Measurements from ENCODE around the gene ADGRG6.

DNA sequence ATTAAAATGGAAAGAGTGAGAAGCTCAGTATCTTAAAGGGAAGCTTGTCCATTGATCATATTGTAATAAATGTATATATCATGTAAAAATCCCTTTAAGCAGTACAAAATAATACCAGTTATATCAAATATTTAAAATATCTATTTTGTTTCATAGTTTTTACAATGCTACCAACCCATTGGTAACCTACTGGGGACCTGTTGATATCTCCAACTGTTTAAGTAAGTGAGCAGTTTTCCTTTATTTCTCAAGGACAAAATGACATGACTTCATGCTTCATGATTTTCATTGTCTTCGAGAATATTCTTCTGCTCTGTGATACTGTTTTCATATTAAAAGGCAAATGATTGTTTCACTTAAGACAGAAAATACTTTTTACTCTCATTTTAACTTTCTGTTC lies 100.0 kb downstream of the ADGRG6 start:
- TF ChIP-seq SP1 (CRISPR knock-in tag; IDR thresholded peaks at IDR 0.05) (no peak), RAD21 (CRISPR knock-in tag; conservative IDR thresholded peaks at IDR 0.05 in 1 of 2, IDR thresholded peaks at IDR 0.05 in 1 of 2) (no peak), TAF1 (IDR thresholded peaks at IDR 0.05; ENCODE audit: control insufficient read depth, extremely low read depth, insufficient read depth, low read length, severe bottlenecking) (no peak), FOXM1 (IDR thresholded peaks at IDR 0.05; ENCODE audit: low read depth) (no peak), FOXM1 (CRISPR knock-in tag; IDR thresholded peaks at IDR 0.05; ENCODE audit: low read depth) (no peak), MNT (conservative IDR thresholded peaks at IDR 0.05) (no peak), EZH2 (IDR thresholded peaks at IDR 0.05; ENCODE audit: borderline replicate concordance, low read depth, low read length) (no peak), ZZZ3 (IDR thresholded peaks at IDR 0.05) (no peak), SIN3A (IDR thresholded peaks at IDR 0.05; ENCODE audit: borderline replicate concordance in 2 of 2, control insufficient read depth in 1 of 2, low read depth in 2 of 2, low read length in 2 of 2) (no peak), JUNB (CRISPR knock-in tag; conservative IDR thresholded peaks at IDR 0.05) (no peak), POLR2AphosphoS5 (IDR thresholded peaks at IDR 0.05; ENCODE audit: control insufficient read depth, insufficient read depth, low read depth, low read length) (no peak), CHCHD3 (CRISPR knock-in tag; IDR thresholded peaks at IDR 0.05) (no peak), HCFC1 (IDR thresholded peaks at IDR 0.05; ENCODE audit: low read depth, low read length) (no peak)
- TF ChIP-seq, protein P1, sequence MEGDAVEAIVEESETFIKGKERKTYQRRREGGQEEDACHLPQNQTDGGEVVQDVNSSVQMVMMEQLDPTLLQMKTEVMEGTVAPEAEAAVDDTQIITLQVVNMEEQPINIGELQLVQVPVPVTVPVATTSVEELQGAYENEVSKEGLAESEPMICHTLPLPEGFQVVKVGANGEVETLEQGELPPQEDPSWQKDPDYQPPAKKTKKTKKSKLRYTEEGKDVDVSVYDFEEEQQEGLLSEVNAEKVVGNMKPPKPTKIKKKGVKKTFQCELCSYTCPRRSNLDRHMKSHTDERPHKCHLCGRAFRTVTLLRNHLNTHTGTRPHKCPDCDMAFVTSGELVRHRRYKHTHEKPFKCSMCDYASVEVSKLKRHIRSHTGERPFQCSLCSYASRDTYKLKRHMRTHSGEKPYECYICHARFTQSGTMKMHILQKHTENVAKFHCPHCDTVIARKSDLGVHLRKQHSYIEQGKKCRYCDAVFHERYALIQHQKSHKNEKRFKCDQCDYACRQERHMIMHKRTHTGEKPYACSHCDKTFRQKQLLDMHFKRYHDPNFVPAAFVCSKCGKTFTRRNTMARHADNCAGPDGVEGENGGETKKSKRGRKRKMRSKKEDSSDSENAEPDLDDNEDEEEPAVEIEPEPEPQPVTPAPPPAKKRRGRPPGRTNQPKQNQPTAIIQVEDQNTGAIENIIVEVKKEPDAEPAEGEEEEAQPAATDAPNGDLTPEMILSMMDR (IDR thresholded peaks at IDR 0.05 in 2 of 3, conservative IDR thresholded peaks at IDR 0.05 in 1 of 3; ENCODE audit: insufficient read depth in 2 of 3, low read depth in 1 of 3, low read length in 3 of 3), result no peak
